Keratinocyte (primary cell): ENCODE measurements around the gene DENND5B.

Experiments used
- CTCF ChIP-seq, 3 experiments: IDR thresholded peaks in 1 of 3; conservative IDR thresholded peaks in 1 of 3; optimal IDR thresholded peaks in 1 of 3; 2 replicates in 2 of 3; 3 replicates in 1 of 3; pipeline versions ENCODE3 to v1.5.1; 2011; ENCODE audit warnings: low read length in 3 of 3, mild to moderate bottlenecking in 3 of 3, moderate library complexity in 2 of 3, control low read depth in 1 of 3, inconsistent platforms in 1 of 3; ENCODE audit not compliant: insufficient read depth in 2 of 3; ENCODE audit errors: extremely low read depth in 1 of 3
- EZH2 ChIP-seq: IDR thresholded peaks from one replicate; pipeline ENCODE4 v1.6.1; 2012; ENCODE audit warnings: inconsistent platforms, mild to moderate bottlenecking, low read length, moderate library complexity

GRCh38 chr12:31526158-31526546, 64.8 kb downstream of the DENND5B start:
- no peak for TF ChIP-seq EZH2
- TF ChIP-seq CTCF (optimal IDR thresholded peaks at IDR 0.05 in 1 of 3, IDR thresholded peaks at IDR 0.05 in 1 of 3, conservative IDR thresholded peaks at IDR 0.05 in 1 of 3; ENCODE audit: extremely low read depth in 1 of 3, insufficient read depth in 2 of 3, low read length in 3 of 3) = no peak
